Progenitor cell of endocrine pancreas (in vitro differentiated cells): ENCODE data around the gene BEGAIN. TPM values are rescaled to one million over a fixed set of nuclear protein-coding genes. Genes with fewer than 3 reads are reported as not detected.

ENCODE experiments used
- DNase-seq: peaks from one replicate; pipeline ENCODE4 v3.0.0; 2021; ENCODE audit warnings: low spot score; ENCODE audit not compliant: unreplicated experiment
- H3K27ac Mint-ChIP-seq: 2 replicates; pipeline ENCODE4 v1.8.0; 2021; ENCODE audit warnings: mild to moderate bottlenecking, moderate library complexity, mixed read lengths
- H3K27me3 Mint-ChIP-seq: 2 replicates; pipeline ENCODE4 v1.8.0; 2021; ENCODE audit warnings: mixed read lengths
- H3K36me3 Mint-ChIP-seq: 2 replicates; pipeline ENCODE4 v1.8.0; 2022; ENCODE audit warnings: mixed read lengths; ENCODE audit not compliant: insufficient read depth
- H3K4me1 Mint-ChIP-seq: 2 replicates; pipeline ENCODE4 v1.8.0; 2021; ENCODE audit warnings: low read depth, mixed read lengths
- H3K4me3 Mint-ChIP-seq: 2 replicates; pipeline ENCODE4 v1.8.0; 2021; ENCODE audit warnings: low read depth, mild to moderate bottlenecking, moderate library complexity, mixed read lengths
- H3K9me3 Mint-ChIP-seq: 2 replicates; pipeline ENCODE4 v1.8.0; 2021; ENCODE audit warnings: low read depth, mixed read lengths
- CTCF ChIP-seq: fragments of 200-600 bp; sonication (generic); IDR thresholded peaks from one replicate; pipeline ENCODE4 v1.5.0; 2021; ENCODE audit warnings: antibody characterized with exemption, mild to moderate bottlenecking; ENCODE audit not compliant: unreplicated experiment
- total RNA-seq: library from RNA; stranded (reverse); gene quantifications from 2 replicates; pipeline ENCODE4 v1.2.1, GENCODE V29; 2021

BEGAIN gene
- total RNA-seq, 1 donor from 2014 or later, result 0.65 TPM

GRCh38 chr14:100603341-100604120 lies 16.3 kb upstream of the BEGAIN start:
- DNase-seq, result no peak
- H3K27me3 Mint-ChIP-seq, result peaks cover 42% of the 10 kb centered on the region
- no peak for TF ChIP-seq CTCF
- no peaks in the 10 kb centered on the region for H3K36me3 Mint-ChIP-seq
- no peaks in the 10 kb centered on the region for H3K4me1 Mint-ChIP-seq
- H3K27ac Mint-ChIP-seq, result no peak overlapping the region
- H3K9me3 Mint-ChIP-seq, result peaks cover 5% of the 10 kb centered on the region
- no peak overlapping the region for H3K4me3 Mint-ChIP-seq

GRCh38 chr14:100602621-100603230 lies 15.5 kb upstream of the BEGAIN start:
- TF ChIP-seq CTCF, result no peak
- peaks cover 5% of the 10 kb centered on the region for H3K9me3 Mint-ChIP-seq
- no peaks in the 10 kb centered on the region for H3K4me1 Mint-ChIP-seq
- peaks cover 47% of the 10 kb centered on the region for H3K27me3 Mint-ChIP-seq
- H3K27ac Mint-ChIP-seq, result no peak overlapping the region
- DNase-seq, result no peak
- no peaks in the 10 kb centered on the region for H3K36me3 Mint-ChIP-seq
- H3K4me3 Mint-ChIP-seq, result no peak overlapping the region

- Mint-ChIP-seq H3K4me3 (no peak overlapping the region), H3K36me3 (no peaks in the 10 kb centered on the region), H3K4me1 (no peaks in the 10 kb centered on the region), H3K9me3 (peaks cover 5% of the 10 kb centered on the region), H3K27ac (no peak overlapping the region), H3K27me3 (peaks cover 53% of the 10 kb centered on the region)
- no peak for DNase-seq
- no peak for TF ChIP-seq CTCF
Observed at GRCh38 chr14:100601914-100602313, 14.7 kb upstream of the BEGAIN start.

- H3K9me3 Mint-ChIP-seq, result peaks cover 5% of the 10 kb centered on the region
- no peaks in the 10 kb centered on the region for H3K36me3 Mint-ChIP-seq
- TF ChIP-seq CTCF, result no peak
- peaks cover 45% of the 10 kb centered on the region for H3K27me3 Mint-ChIP-seq
- no peak for DNase-seq
- H3K4me1 Mint-ChIP-seq, result no peaks in the 10 kb centered on the region
- H3K27ac Mint-ChIP-seq, result peak overlapping the region; percentile 57
- H3K4me3 Mint-ChIP-seq, result no peak overlapping the region
Observed at GRCh38 chr14:100601064-100601463, 13.8 kb upstream of the BEGAIN start.

GRCh38 chr14:100599981-100600380 lies 12.8 kb upstream of the BEGAIN start:
- no peak for TF ChIP-seq CTCF
- peaks cover 5% of the 10 kb centered on the region for H3K9me3 Mint-ChIP-seq
- DNase-seq, result no peak
- H3K27ac Mint-ChIP-seq, result no peak overlapping the region
- H3K4me3 Mint-ChIP-seq, result no peak overlapping the region
- no peaks in the 10 kb centered on the region for H3K36me3 Mint-ChIP-seq
- H3K4me1 Mint-ChIP-seq, result no peaks in the 10 kb centered on the region
- H3K27me3 Mint-ChIP-seq, result peaks cover 50% of the 10 kb centered on the region
